Measurements from ENCODE around the gene RBMS1.

GRCh38 chr2:160420711-160421110 lies 72.9 kb downstream of the RBMS1 start:
- TF ChIP-seq POLR2A (IDR thresholded peaks at IDR 0.05): no peak
- TF ChIP-seq CTCF (IDR thresholded peaks at IDR 0.05): no peak
- TF ChIP-seq EP300 (IDR thresholded peaks at IDR 0.05): no peak

Measured in tibial nerve (tissue), 4 donors.